CD8-positive, alpha-beta memory T cell (primary cell): Measurements from ENCODE around the gene GPHN. TPM values are rescaled to one million over a fixed set of nuclear protein-coding genes. Genes with fewer than 3 reads are reported as not detected.

Experiments used
- CTCF ChIA-PET: fragments of 350-600 bp; sonication (Branson Sonifier 250); formaldehyde crosslinking; loops from one replicate; lab custom pipeline; 2021; ENCODE audit warnings: antibody characterized with exemption; lab: Charles Lee
- POLR2A ChIA-PET: fragments of 350-600 bp; sonication (Branson Sonifier 250); formaldehyde crosslinking; loops from one replicate; lab custom pipeline; 2021; ENCODE audit warnings: antibody characterized with exemption; lab: Charles Lee
- DNase-seq, 5 donors: peaks; one replicate each; pipeline versions ENCODE4 v3.0.0 to v3.0.0-alpha.2; 2020 to 2022; ENCODE audit warnings: mixed read lengths in 1 of 5
- H3K27ac ChIP-seq: one replicate; pipeline ENCODE4 v1.7.0; 2013; ENCODE audit warnings: low read depth, mild to moderate bottlenecking, low read length, moderate library complexity
- H3K27me3 ChIP-seq: 2 replicates; pipeline ENCODE4 v1.7.0; 2013; ENCODE audit warnings: low read length, mild to moderate bottlenecking; ENCODE audit not compliant: insufficient read depth, poor library complexity, severe bottlenecking
- H3K36me3 ChIP-seq: 2 replicates; pipeline ENCODE4 v1.7.0; 2013; ENCODE audit warnings: mild to moderate bottlenecking, low read length, moderate library complexity; ENCODE audit not compliant: insufficient read depth
- H3K4me1 ChIP-seq: 2 replicates; pipeline ENCODE4 v1.7.0; 2013; ENCODE audit warnings: mild to moderate bottlenecking, low read length, moderate library complexity; ENCODE audit not compliant: insufficient read depth
- H3K4me3 ChIP-seq: 2 replicates; pipeline ENCODE4 v1.7.0; 2013; ENCODE audit warnings: mild to moderate bottlenecking, low read length
- H3K9me3 ChIP-seq: 2 replicates; pipeline ENCODE4 v1.7.0; 2013; ENCODE audit warnings: mild to moderate bottlenecking, low read length
- H3K27ac Mint-ChIP-seq, 8 donors: one replicate each; pipeline ENCODE4 v1.8.0; 2020 to 2021; ENCODE audit warnings: mixed read lengths in 8 of 8, mild to moderate bottlenecking in 6 of 8, inconsistent platforms in 3 of 8, moderate library complexity in 3 of 8
- H3K27me3 Mint-ChIP-seq, 2 donors: one replicate each; pipeline ENCODE4 v1.8.0; 2020 to 2021; ENCODE audit warnings: mixed read lengths in 2 of 2, mild to moderate bottlenecking in 1 of 2, moderate library complexity in 1 of 2
- H3K36me3 Mint-ChIP-seq, 3 donors: one replicate each; pipeline ENCODE4 v1.8.0; 2020 to 2021; ENCODE audit warnings: mixed read lengths in 3 of 3, inconsistent platforms in 1 of 3, mild to moderate bottlenecking in 1 of 3
- H3K4me1 Mint-ChIP-seq, 3 donors: one replicate each; pipeline ENCODE4 v1.8.0; 2020 to 2021; ENCODE audit warnings: mixed read lengths in 3 of 3, inconsistent platforms in 1 of 3, mild to moderate bottlenecking in 1 of 3
- H3K4me3 Mint-ChIP-seq, 7 donors: one replicate each; pipeline ENCODE4 v1.8.0; 2020 to 2021; ENCODE audit warnings: mixed read lengths in 7 of 7, mild to moderate bottlenecking in 6 of 7, moderate library complexity in 4 of 7, inconsistent platforms in 2 of 7
- H3K9me3 Mint-ChIP-seq, 5 donors: one replicate each; pipeline ENCODE4 v1.8.0; 2020 to 2022; ENCODE audit warnings: mixed read lengths in 5 of 5, mild to moderate bottlenecking in 3 of 5, moderate library complexity in 2 of 5, inconsistent platforms in 1 of 5
- polyA plus RNA-seq: library from polyadenylated mRNA; unstranded; fragments of 300-500 nt; fragmentation: Illumina TruSeq; gene quantifications from one replicate; pipeline ENCODE4 v1.2.3, GENCODE V29; 2021
- total RNA-seq, 2 experiments: library from RNA; stranded (reverse); gene quantifications; one replicate each; pipeline ENCODE4 v1.2.3, GENCODE V29; 2021

The GPHN gene
- total and polyA plus RNA-seq, 3 experiments from 2014 or later = 6.3 to 14.8 (median 12.1) TPM

GRCh38 chr14:67108230-67108629, 600.3 kb downstream of the GPHN start:
- no peak overlapping the region for H3K4me3 Mint-ChIP-seq
- Histone ChIP-seq H3K36me3 (no peaks in the 10 kb centered on the region), H3K9me3 (peaks cover 6% of the 10 kb centered on the region), H3K27ac (no peak overlapping the region), H3K4me3 (no peak overlapping the region), H3K27me3 (no peaks in the 10 kb centered on the region), H3K4me1 (no peaks in the 10 kb centered on the region)
- POLR2A ChIA-PET = no interaction called here
- CTCF ChIA-PET = no interaction called here
- peaks cover 13 to 29% (median 26%) of the 10 kb centered on the region in 5 donors for H3K9me3 Mint-ChIP-seq
- DNase-seq = no peak
- H3K36me3 Mint-ChIP-seq = peaks cover 2 to 31% (median 10%) of the 10 kb centered on the region in 3 donors
- H3K27ac Mint-ChIP-seq = no peak overlapping the region
- no peaks in the 10 kb centered on the region for H3K4me1 Mint-ChIP-seq
- H3K27me3 Mint-ChIP-seq = peaks cover 0 to 8% of the 10 kb centered on the region in 2 donors

GRCh38 chr14:67111022-67111421, 603.1 kb downstream of the GPHN start:
- H3K4me3 Mint-ChIP-seq = no peak overlapping the region
- H3K27ac Mint-ChIP-seq = no peak overlapping the region
- no peaks in the 10 kb centered on the region for H3K27me3 ChIP-seq
- H3K9me3 Mint-ChIP-seq = peaks cover 3 to 9% (median 6%) of the 10 kb centered on the region in 5 donors
- H3K36me3 Mint-ChIP-seq = peaks cover 0 to 10% (median 9%) of the 10 kb centered on the region in 3 donors
- DNase-seq = no peak
- POLR2A ChIA-PET = no interaction called here
- no peaks in the 10 kb centered on the region for H3K9me3 ChIP-seq
- H3K36me3 ChIP-seq = no peaks in the 10 kb centered on the region
- no peaks in the 10 kb centered on the region for H3K4me1 ChIP-seq
- no peak overlapping the region for H3K4me3 ChIP-seq
- CTCF ChIA-PET = no interaction called here
- H3K27ac ChIP-seq = no peak overlapping the region
- H3K27me3 Mint-ChIP-seq = peaks cover 0 to 11% of the 10 kb centered on the region in 2 donors
- H3K4me1 Mint-ChIP-seq = no peaks in the 10 kb centered on the region

- H3K36me3 Mint-ChIP-seq = peaks cover 0 to 7% (median 0%) of the 10 kb centered on the region in 3 donors
- no peak overlapping the region for H3K27ac Mint-ChIP-seq
- H3K36me3 ChIP-seq = no peaks in the 10 kb centered on the region
- H3K9me3 Mint-ChIP-seq = no peaks in the 10 kb centered on the region
- no peak overlapping the region for H3K4me3 Mint-ChIP-seq
- no peaks in the 10 kb centered on the region for H3K9me3 ChIP-seq
- POLR2A ChIA-PET = no interaction called here
- H3K4me1 ChIP-seq = no peaks in the 10 kb centered on the region
- H3K27me3 Mint-ChIP-seq = peaks cover 0 to 11% of the 10 kb centered on the region in 2 donors
- no peaks in the 10 kb centered on the region for H3K27me3 ChIP-seq
- no peak for DNase-seq
- no peak overlapping the region for H3K4me3 ChIP-seq
- no peaks in the 10 kb centered on the region for H3K4me1 Mint-ChIP-seq
- no peak overlapping the region for H3K27ac ChIP-seq
- CTCF ChIA-PET = no interaction called here
Observed at GRCh38 chr14:67112344-67112743, 604.4 kb downstream of the GPHN start.

GRCh38 chr14:67127174-67127573, 619.2 kb downstream of the GPHN start:
- no peak overlapping the region for H3K27ac Mint-ChIP-seq
- CTCF ChIA-PET = no interaction called here

GRCh38 chr14:67129768-67130167, 621.8 kb downstream of the GPHN start:
- peaks cover 0 to 5% of the 10 kb centered on the region in 2 donors for H3K27me3 Mint-ChIP-seq
- H3K27me3 ChIP-seq = no peaks in the 10 kb centered on the region
- no peak overlapping the region for H3K27ac Mint-ChIP-seq
- ChIA-PET CTCF (no interaction called here), POLR2A (no interaction called here)
- no peak overlapping the region for H3K4me3 ChIP-seq
- H3K9me3 Mint-ChIP-seq = peaks cover 0 to 2% (median 0%) of the 10 kb centered on the region in 5 donors
- DNase-seq = no peak
- no peak overlapping the region for H3K4me3 Mint-ChIP-seq
- H3K4me1 Mint-ChIP-seq = no peaks in the 10 kb centered on the region
- no peaks in the 10 kb centered on the region for H3K4me1 ChIP-seq
- no peak overlapping the region for H3K27ac ChIP-seq
- no peaks in the 10 kb centered on the region for H3K9me3 ChIP-seq
- no peaks in the 10 kb centered on the region for H3K36me3 ChIP-seq
- H3K36me3 Mint-ChIP-seq = peaks cover 1 to 10% (median 2%) of the 10 kb centered on the region in 3 donors

More at GRCh38 chr14:67127174-67127573, 619.2 kb downstream of the GPHN start:
- no peaks in the 10 kb centered on the region for H3K36me3 ChIP-seq
- no peak overlapping the region for H3K4me3 Mint-ChIP-seq
- no peak for DNase-seq
- H3K4me3 ChIP-seq = no peak overlapping the region
- H3K9me3 Mint-ChIP-seq = peaks cover 0 to 2% (median 0%) of the 10 kb centered on the region in 5 donors
- peaks cover 0 to 5% of the 10 kb centered on the region in 2 donors for H3K27me3 Mint-ChIP-seq
- H3K9me3 ChIP-seq = no peaks in the 10 kb centered on the region
- H3K36me3 Mint-ChIP-seq = peaks cover 10 to 16% (median 10%) of the 10 kb centered on the region in 3 donors
- H3K27me3 ChIP-seq = no peaks in the 10 kb centered on the region
- no peak overlapping the region for H3K27ac ChIP-seq
- H3K4me1 ChIP-seq = no peaks in the 10 kb centered on the region
- POLR2A ChIA-PET = no interaction called here
- no peaks in the 10 kb centered on the region for H3K4me1 Mint-ChIP-seq

GRCh38 chr14:67131691-67132090, 623.7 kb downstream of the GPHN start:
- Mint-ChIP-seq H3K36me3 (peaks cover 1 to 3% (median 2%) of the 10 kb centered on the region in 3 donors), H3K27ac (no peak overlapping the region), H3K4me1 (no peaks in the 10 kb centered on the region), H3K27me3 (peaks cover 0 to 5% of the 10 kb centered on the region in 2 donors), H3K9me3 (no peaks in the 10 kb centered on the region), H3K4me3 (no peak overlapping the region)
- H3K4me3 ChIP-seq = no peak overlapping the region
- DNase-seq = no peak
- no peaks in the 10 kb centered on the region for H3K36me3 ChIP-seq
- ChIA-PET CTCF (no interaction called here), POLR2A (no interaction called here)
- H3K9me3 ChIP-seq = no peaks in the 10 kb centered on the region
- no peaks in the 10 kb centered on the region for H3K4me1 ChIP-seq
- no peak overlapping the region for H3K27ac ChIP-seq
- H3K27me3 ChIP-seq = no peaks in the 10 kb centered on the region

- Mint-ChIP-seq H3K4me1 (no peaks in the 10 kb centered on the region), H3K4me3 (no peak overlapping the region), H3K9me3 (no peaks in the 10 kb centered on the region), H3K36me3 (peaks cover 1 to 3% (median 2%) of the 10 kb centered on the region in 3 donors), H3K27ac (no peak overlapping the region), H3K27me3 (peaks cover 0 to 5% of the 10 kb centered on the region in 2 donors)
- H3K4me3 ChIP-seq = no peak overlapping the region
- H3K27ac ChIP-seq = no peak overlapping the region
- no peaks in the 10 kb centered on the region for H3K4me1 ChIP-seq
- H3K36me3 ChIP-seq = no peaks in the 10 kb centered on the region
- no peaks in the 10 kb centered on the region for H3K9me3 ChIP-seq
- DNase-seq = no peak
- no peaks in the 10 kb centered on the region for H3K27me3 ChIP-seq
- POLR2A ChIA-PET = no interaction called here
- CTCF ChIA-PET = no interaction called here
Observed at GRCh38 chr14:67133144-67133543, 625.2 kb downstream of the GPHN start.

- Mint-ChIP-seq H3K27ac (peak overlapping the region in 1 of 8 donors; percentile 20), H3K27me3 (peaks cover 0 to 5% of the 10 kb centered on the region in 2 donors), H3K36me3 (peaks cover 1 to 3% (median 2%) of the 10 kb centered on the region in 3 donors), H3K4me1 (no peaks in the 10 kb centered on the region), H3K4me3 (no peak overlapping the region), H3K9me3 (no peaks in the 10 kb centered on the region)
- H3K4me1 ChIP-seq = no peaks in the 10 kb centered on the region
- POLR2A ChIA-PET = no interaction called here
- no peak for DNase-seq
- H3K9me3 ChIP-seq = no peaks in the 10 kb centered on the region
- H3K27me3 ChIP-seq = no peaks in the 10 kb centered on the region
- no peaks in the 10 kb centered on the region for H3K36me3 ChIP-seq
- no peak overlapping the region for H3K4me3 ChIP-seq
- CTCF ChIA-PET = no interaction called here
- H3K27ac ChIP-seq = no peak overlapping the region
Observed at GRCh38 chr14:67133595-67134441, 625.9 kb downstream of the GPHN start.
